SJSA1 (cell line): ENCODE results near the gene GPR108. TPM values are rescaled to one million over a fixed set of nuclear protein-coding genes. Genes with fewer than 3 reads are reported as not detected.

Experiments used
- DNase-seq, 2 experiments: peaks; one replicate each; pipeline ENCODE4 v3.0.0-alpha.2; 2015 to 2020; ENCODE audit warnings: low spot score in 2 of 2, low read depth in 1 of 2
- H3K27ac ChIP-seq: fragments of 250-450 bp; sonication (Bioruptor Pico); 2 replicates; pipeline ENCODE4 v1.5.1; 2020; ENCODE audit warnings: mild to moderate bottlenecking, moderate library complexity
- H3K27me3 ChIP-seq: fragments of 250-450 bp; sonication (Bioruptor Pico); replicated peaks from 2 replicates; pipeline ENCODE4 v1.5.1; 2020; ENCODE audit warnings: mild to moderate bottlenecking, moderate library complexity
- H3K36me3 ChIP-seq: fragments of 250-450 bp; sonication (Bioruptor Pico); 2 replicates; pipeline ENCODE4 v1.5.1; 2020; ENCODE audit warnings: mild to moderate bottlenecking
- H3K4me1 ChIP-seq: fragments of 250-450 bp; sonication (Bioruptor Pico); replicated peaks from 2 replicates; pipeline ENCODE4 v1.6.1; 2021; ENCODE audit warnings: mild to moderate bottlenecking
- H3K4me3 ChIP-seq: fragments of 250-450 bp; sonication (Bioruptor Pico); 2 replicates; pipeline ENCODE4 v1.5.1; 2020; ENCODE audit warnings: mild to moderate bottlenecking
- H3K9me3 ChIP-seq: fragments of 250-450 bp; sonication (Bioruptor Pico); replicated peaks from 2 replicates; pipeline ENCODE4 v1.5.1; 2020; ENCODE audit warnings: mild to moderate bottlenecking
- total RNA-seq: library from RNA; depleted of rRNA; stranded (reverse); fragments of >200 nt; shearing (Covaris generic); gene quantifications from 2 replicates; pipeline ENCODE4 v1.2.3, GENCODE V29; 2014

The GPR108 gene
- total RNA-seq, 1 experiment from 2014 or later, result 38.2 TPM

- Histone ChIP-seq H3K4me3 (no peak overlapping the region), H3K36me3 (peaks cover 13% of the 10 kb centered on the region; the same call in 1 of the 2 replicates), H3K27me3 (no peaks in the 10 kb centered on the region), H3K9me3 (no peaks in the 10 kb centered on the region), H3K27ac (no peak overlapping the region), H3K4me1 (no peaks in the 10 kb centered on the region)
- no peak for DNase-seq
Measured at GRCh38 chr19:6728346-6728745, 9.0 kb downstream of the GPR108 start.

GRCh38 chr19:6725513-6726231, 11.7 kb downstream of the GPR108 start:
- no peaks in the 10 kb centered on the region for H3K36me3 ChIP-seq
- no peaks in the 10 kb centered on the region for H3K9me3 ChIP-seq
- no peak for DNase-seq
- no peak overlapping the region for H3K4me3 ChIP-seq
- no peak overlapping the region for H3K27ac ChIP-seq
- H3K27me3 ChIP-seq, result no peaks in the 10 kb centered on the region; the same call in 1 of the 2 replicates
- no peaks in the 10 kb centered on the region for H3K4me1 ChIP-seq

GRCh38 chr19:6724631-6725492, 12.5 kb downstream of the GPR108 start:
- no peak for DNase-seq
- Histone ChIP-seq H3K36me3 (no peaks in the 10 kb centered on the region), H3K4me1 (no peaks in the 10 kb centered on the region), H3K4me3 (no peak overlapping the region), H3K9me3 (no peaks in the 10 kb centered on the region), H3K27me3 (no peaks in the 10 kb centered on the region; the same call in 1 of the 2 replicates), H3K27ac (no peak overlapping the region)

GRCh38 chr19:6723738-6724137, 13.6 kb downstream of the GPR108 start:
- Histone ChIP-seq H3K4me1 (no peaks in the 10 kb centered on the region), H3K4me3 (no peak overlapping the region), H3K27me3 (no peaks in the 10 kb centered on the region; the same call in 1 of the 2 replicates), H3K9me3 (no peaks in the 10 kb centered on the region), H3K27ac (no peak overlapping the region), H3K36me3 (no peaks in the 10 kb centered on the region)
- DNase-seq, result no peak

GRCh38 chr19:6723108-6723618, 14.2 kb downstream of the GPR108 start:
- Histone ChIP-seq H3K27me3 (no peaks in the 10 kb centered on the region; the same call in 1 of the 2 replicates), H3K27ac (no peak overlapping the region), H3K9me3 (no peaks in the 10 kb centered on the region), H3K4me1 (no peaks in the 10 kb centered on the region), H3K4me3 (no peak overlapping the region), H3K36me3 (no peaks in the 10 kb centered on the region)
- DNase-seq, result no peak

- Histone ChIP-seq H3K36me3 (no peaks in the 10 kb centered on the region), H3K9me3 (0 out of 2 replicates have a peak, but pooled peaks cover 3% of the 10 kb centered on the region), H3K4me3 (no peak overlapping the region), H3K27ac (no peak overlapping the region), H3K27me3 (no peaks in the 10 kb centered on the region; the same call in 1 of the 2 replicates), H3K4me1 (no peaks in the 10 kb centered on the region)
- no peak for DNase-seq
Measured at GRCh38 chr19:6721773-6722172, 15.6 kb downstream of the GPR108 start.

GRCh38 chr19:6721138-6721474, 16.3 kb downstream of the GPR108 start:
- H3K36me3 ChIP-seq, result no peaks in the 10 kb centered on the region
- H3K27me3 ChIP-seq, result no peaks in the 10 kb centered on the region; the same call in 1 of the 2 replicates
- no peak for DNase-seq
- no peak overlapping the region for H3K4me3 ChIP-seq
- H3K9me3 ChIP-seq, result 0 out of 2 replicates have a peak, but pooled peaks cover 3% of the 10 kb centered on the region
- H3K27ac ChIP-seq, result no peak overlapping the region
- no peaks in the 10 kb centered on the region for H3K4me1 ChIP-seq

- no peaks in the 10 kb centered on the region; the same call in 1 of the 2 replicates for H3K27me3 ChIP-seq
- H3K4me1 ChIP-seq, result no peaks in the 10 kb centered on the region
- H3K9me3 ChIP-seq, result 0 out of 2 replicates have a peak, but pooled peaks cover 3% of the 10 kb centered on the region
- H3K27ac ChIP-seq, result no peak within 1 kb of the TSS
- no peak within 1 kb of the TSS for H3K4me3 ChIP-seq
- H3K36me3 ChIP-seq, result no peaks in the 10 kb centered on the region
- no peak for DNase-seq
Measured at GRCh38 chr19:6720369-6721137, 16.8 kb downstream of the GPR108 start, which contains the start of gene C3. TSS of gene C3 (minus strand) at chr19:6720650. CDS start at chr19:6720589, 61 bp downstream.

- no peaks in the 10 kb centered on the region for H3K36me3 ChIP-seq
- 0 out of 2 replicates have a peak, but pooled peaks cover 3% of the 10 kb centered on the region for H3K9me3 ChIP-seq
- DNase-seq, result no peak
- no peaks in the 10 kb centered on the region for H3K4me1 ChIP-seq
- H3K27ac ChIP-seq, result no peak overlapping the region
- no peak overlapping the region for H3K4me3 ChIP-seq
- H3K27me3 ChIP-seq, result no peaks in the 10 kb centered on the region; the same call in 1 of the 2 replicates
Measured at GRCh38 chr19:6719992-6720368, 17.4 kb downstream of the GPR108 start.

- no peak for DNase-seq
- Histone ChIP-seq H3K27ac (no peak overlapping the region), H3K4me3 (no peak overlapping the region), H3K36me3 (no peaks in the 10 kb centered on the region), H3K27me3 (no peaks in the 10 kb centered on the region; the same call in 1 of the 2 replicates), H3K9me3 (0 out of 2 replicates have a peak, but pooled peaks cover 3% of the 10 kb centered on the region), H3K4me1 (no peaks in the 10 kb centered on the region)
Measured at GRCh38 chr19:6719540-6719861, 17.9 kb downstream of the GPR108 start.

GRCh38 chr19:6718741-6719539, 18.4 kb downstream of the GPR108 start:
- no peak overlapping the region for H3K4me3 ChIP-seq
- DNase-seq, result no peak
- H3K36me3 ChIP-seq, result no peaks in the 10 kb centered on the region

GRCh38 chr19:6718111-6718740, 19.2 kb downstream of the GPR108 start:
- no peaks in the 10 kb centered on the region; the same call in 1 of the 2 replicates for H3K27me3 ChIP-seq
- DNase-seq, result no peak
- H3K4me3 ChIP-seq, result no peak overlapping the region
- no peak overlapping the region for H3K27ac ChIP-seq
- H3K9me3 ChIP-seq, result 0 out of 2 replicates have a peak, but pooled peaks cover 3% of the 10 kb centered on the region
- no peaks in the 10 kb centered on the region for H3K36me3 ChIP-seq
- no peaks in the 10 kb centered on the region for H3K4me1 ChIP-seq

More at GRCh38 chr19:6718741-6719539, 18.4 kb downstream of the GPR108 start:
- no peaks in the 10 kb centered on the region for H3K4me1 ChIP-seq
- no peaks in the 10 kb centered on the region; the same call in 1 of the 2 replicates for H3K27me3 ChIP-seq
- H3K27ac ChIP-seq, result no peak overlapping the region
- 0 out of 2 replicates have a peak, but pooled peaks cover 3% of the 10 kb centered on the region for H3K9me3 ChIP-seq
